Vagina (tissue), 2 donors: Measurements from ENCODE around the gene KCNK10. TPM values are rescaled to one million over a fixed set of nuclear protein-coding genes. Genes with fewer than 3 reads are reported as not detected.

ENCODE experiments used
- DNase-seq, 2 donors: peaks; one replicate each; pipeline ENCODE4 v3.0.0-alpha.2; 2017; ENCODE audit errors: extremely low spot score in 2 of 2
- H3K27ac ChIP-seq: fragments of 200-600 bp; sonication (generic); one replicate; pipeline ENCODE4 v1.5.1; 2019
- H3K27me3 ChIP-seq: fragments of 200-600 bp; sonication (generic); one replicate; pipeline ENCODE4 v1.5.1; 2019
- H3K36me3 ChIP-seq, 2 donors: fragments of 200-600 bp; sonication (generic); one replicate each; pipeline ENCODE4 v1.5.1; 2017 to 2019
- H3K4me1 ChIP-seq: fragments of 200-600 bp; sonication (generic); one replicate; pipeline ENCODE4 v1.5.1; 2019
- H3K4me3 ChIP-seq, 2 donors: fragments of 200-600 bp; sonication (generic); 1 replicate in 1 of 2; 2 replicates in 1 of 2; pipeline ENCODE4 v1.5.1; 2016 to 2019
- H3K9me3 ChIP-seq: fragments of 200-600 bp; sonication (generic); one replicate; pipeline ENCODE4 v1.5.1; 2019
- POLR2A ChIP-seq, 2 donors: fragments of 450-650 bp; IDR thresholded peaks; one replicate each; pipeline ENCODE4 v1.6.1; 2017; ENCODE audit warnings: antibody characterized with exemption in 2 of 2, mild to moderate bottlenecking in 2 of 2, moderate library complexity in 2 of 2
- POLR2AphosphoS5 ChIP-seq, 2 donors: sonication (generic); formaldehyde crosslinking; IDR thresholded peaks; one replicate each; pipeline ENCODE4 v1.9.0; 2017; ENCODE audit warnings: antibody characterized with exemption in 2 of 2, mild to moderate bottlenecking in 2 of 2, low read depth in 1 of 2; ENCODE audit not compliant: insufficient read depth in 1 of 2
- intact Hi-C: fragments of 100-400 bp; cut with DNase I; formaldehyde crosslinking; loops from one replicate; pipeline ENCODE4 v1.15.1; 2023
- total RNA-seq: library from RNA; depleted of rRNA; stranded (reverse); fragments of >200 nt; gene quantifications from one replicate; pipeline ENCODE4 v1.2.3, GENCODE V29; 2016
- TF ChIP-seq, protein P1 (sequence below), 3 experiments: fragments of 450-650 bp in 2 of 3; fragments of 200-600 bp in 1 of 3; sonication (generic) in 1 of 3; IDR thresholded peaks; one replicate each; pipeline ENCODE4 v1.5.1; 2017 to 2019; ENCODE audit warnings: antibody characterized with exemption in 3 of 3, mild to moderate bottlenecking in 2 of 3, moderate library complexity in 2 of 3

KCNK10 gene
- total RNA-seq, 1 donor from 2014 or later = 0.25 TPM

DNA sequence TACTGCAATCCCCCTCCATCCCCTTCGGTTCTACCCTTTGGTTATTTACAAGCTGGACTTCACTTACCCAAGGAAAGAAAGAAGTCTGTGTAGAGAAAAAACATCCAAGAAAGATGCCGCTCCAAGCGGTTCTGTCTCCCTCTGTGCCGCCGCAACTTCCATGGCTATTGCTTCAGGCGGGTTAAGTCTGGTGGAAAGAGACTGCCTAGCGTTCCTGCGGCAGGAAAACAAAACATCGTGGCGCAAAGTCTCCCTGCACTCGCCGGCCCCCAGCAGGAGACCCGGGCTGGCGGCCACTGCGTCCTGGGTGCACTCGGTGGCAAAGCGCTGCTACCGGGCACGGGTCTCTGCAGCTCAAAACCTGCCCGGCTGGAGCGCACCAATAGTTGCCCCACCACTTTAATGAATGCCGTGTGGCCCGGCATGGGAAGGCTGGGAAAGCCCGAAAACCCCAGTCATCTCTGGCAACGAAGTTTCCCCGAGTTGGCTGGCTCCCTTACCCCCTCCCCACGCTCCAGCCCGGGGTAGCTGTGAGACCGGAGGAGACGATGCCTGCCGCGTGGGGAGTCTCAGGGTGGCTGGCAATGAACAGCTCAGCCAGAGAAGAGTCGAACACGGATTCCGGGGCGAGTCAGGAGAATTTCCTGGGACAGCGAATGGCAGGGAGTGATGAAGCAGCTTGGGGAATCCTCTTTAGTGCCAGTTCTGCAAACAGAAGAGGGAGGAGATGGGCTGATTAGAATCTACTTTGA, 3.5 kb upstream of the KCNK10 start:
- no peak overlapping the region for H3K4me3 ChIP-seq
- intact Hi-C loops = no loop called here
- H3K27me3 ChIP-seq = no peaks in the 10 kb centered on the region

DNA sequence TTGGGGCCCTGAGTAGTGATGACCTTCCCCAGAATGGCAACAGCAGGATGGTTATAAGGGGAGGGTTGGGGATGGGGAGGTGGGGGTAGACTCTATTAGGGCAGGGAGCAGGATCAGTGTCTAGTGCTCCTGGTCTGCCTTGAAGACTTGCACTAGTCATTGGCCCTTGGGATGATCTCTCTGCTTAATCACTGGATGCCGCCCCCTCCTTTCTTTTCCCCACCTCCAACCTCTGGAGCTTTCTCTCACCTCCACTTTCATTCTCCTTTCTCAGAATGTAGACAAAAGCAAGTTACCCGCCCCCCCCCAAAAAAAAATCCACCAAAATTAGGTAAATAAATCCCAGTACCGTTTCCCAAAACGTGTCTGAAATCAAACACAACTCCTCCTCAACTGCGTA, 2.8 kb upstream of the KCNK10 start:
- Histone ChIP-seq H3K4me1 (peaks cover 15% of the 10 kb centered on the region), H3K9me3 (no peaks in the 10 kb centered on the region), H3K4me3 (no peak overlapping the region), H3K36me3 (no peaks in the 10 kb centered on the region), H3K27ac (no peak overlapping the region), H3K27me3 (no peaks in the 10 kb centered on the region)
- intact Hi-C loops = no loop called here
- no peak for DNase-seq
- TF ChIP-seq, protein P1, sequence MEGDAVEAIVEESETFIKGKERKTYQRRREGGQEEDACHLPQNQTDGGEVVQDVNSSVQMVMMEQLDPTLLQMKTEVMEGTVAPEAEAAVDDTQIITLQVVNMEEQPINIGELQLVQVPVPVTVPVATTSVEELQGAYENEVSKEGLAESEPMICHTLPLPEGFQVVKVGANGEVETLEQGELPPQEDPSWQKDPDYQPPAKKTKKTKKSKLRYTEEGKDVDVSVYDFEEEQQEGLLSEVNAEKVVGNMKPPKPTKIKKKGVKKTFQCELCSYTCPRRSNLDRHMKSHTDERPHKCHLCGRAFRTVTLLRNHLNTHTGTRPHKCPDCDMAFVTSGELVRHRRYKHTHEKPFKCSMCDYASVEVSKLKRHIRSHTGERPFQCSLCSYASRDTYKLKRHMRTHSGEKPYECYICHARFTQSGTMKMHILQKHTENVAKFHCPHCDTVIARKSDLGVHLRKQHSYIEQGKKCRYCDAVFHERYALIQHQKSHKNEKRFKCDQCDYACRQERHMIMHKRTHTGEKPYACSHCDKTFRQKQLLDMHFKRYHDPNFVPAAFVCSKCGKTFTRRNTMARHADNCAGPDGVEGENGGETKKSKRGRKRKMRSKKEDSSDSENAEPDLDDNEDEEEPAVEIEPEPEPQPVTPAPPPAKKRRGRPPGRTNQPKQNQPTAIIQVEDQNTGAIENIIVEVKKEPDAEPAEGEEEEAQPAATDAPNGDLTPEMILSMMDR (IDR thresholded peaks at IDR 0.05) = no peak
- TF ChIP-seq POLR2A (IDR thresholded peaks at IDR 0.05) = no peak
- no peak for TF ChIP-seq POLR2AphosphoS5 (IDR thresholded peaks at IDR 0.05; ENCODE audit: insufficient read depth in 1 of 2, low read depth in 1 of 2)

More for the DNA sequence above, 3.5 kb upstream of the KCNK10 start:
- Histone ChIP-seq H3K27ac (no peak overlapping the region), H3K36me3 (no peaks in the 10 kb centered on the region), H3K4me1 (peaks cover 15% of the 10 kb centered on the region), H3K9me3 (no peaks in the 10 kb centered on the region)
- no peak for DNase-seq
- TF ChIP-seq POLR2A (IDR thresholded peaks at IDR 0.05) (no peak), POLR2AphosphoS5 (IDR thresholded peaks at IDR 0.05; ENCODE audit: insufficient read depth in 1 of 2, low read depth in 1 of 2) (no peak)
- TF ChIP-seq, protein P1 (IDR thresholded peaks at IDR 0.05) = no peak

DNA sequence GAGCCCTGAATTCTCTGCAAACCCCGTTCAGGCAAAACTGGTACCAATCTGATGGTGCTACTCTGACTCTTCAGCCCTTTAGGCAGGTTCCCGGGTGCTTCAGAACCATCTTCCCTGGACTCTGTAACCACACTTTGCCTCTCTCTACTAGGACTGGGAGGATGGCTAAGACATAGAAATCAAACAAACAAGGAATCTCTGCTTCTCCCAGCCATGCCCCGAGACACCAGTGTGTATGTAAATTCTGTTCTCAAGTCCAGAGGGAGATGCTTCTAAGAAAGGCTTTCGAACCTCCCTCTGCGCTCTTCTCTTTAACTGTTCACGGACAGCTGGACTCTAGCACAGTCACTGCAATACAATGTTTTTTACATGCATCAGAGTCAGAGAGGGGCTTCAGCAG, 1.9 kb upstream of the KCNK10 start:
- DNase-seq = no peak
- Histone ChIP-seq H3K36me3 (no peaks in the 10 kb centered on the region), H3K27me3 (no peaks in the 10 kb centered on the region), H3K9me3 (no peaks in the 10 kb centered on the region), H3K4me3 (no peak overlapping the region), H3K27ac (no peak overlapping the region), H3K4me1 (peaks cover 15% of the 10 kb centered on the region)
- intact Hi-C loops = no loop called here
- TF ChIP-seq, protein P1 (IDR thresholded peaks at IDR 0.05) = no peak
- no peak for TF ChIP-seq POLR2AphosphoS5 (IDR thresholded peaks at IDR 0.05; ENCODE audit: insufficient read depth in 1 of 2, low read depth in 1 of 2)
- no peak for TF ChIP-seq POLR2A (IDR thresholded peaks at IDR 0.05)

DNA sequence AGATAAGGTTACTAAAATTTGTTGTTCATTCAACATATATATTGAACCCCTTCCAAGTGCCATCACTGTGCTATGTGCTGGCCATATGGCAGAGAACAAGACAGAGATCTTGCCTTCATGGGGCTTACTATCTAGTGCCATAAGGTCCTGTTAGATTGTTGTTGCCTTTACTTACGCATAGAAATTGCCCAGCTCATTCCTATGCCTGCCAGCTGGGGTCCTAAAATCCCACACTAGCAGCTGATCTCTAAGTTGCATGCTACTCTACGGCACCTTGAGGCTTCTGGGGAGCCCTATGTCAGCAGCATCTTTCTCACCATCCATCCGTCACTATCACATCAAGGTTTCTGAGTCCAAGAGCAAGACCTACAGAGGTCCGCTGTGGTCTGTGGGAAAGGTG, 1.4 kb upstream of the KCNK10 start:
- Histone ChIP-seq H3K27ac (no peak overlapping the region), H3K4me3 (no peak overlapping the region), H3K4me1 (peaks cover 15% of the 10 kb centered on the region), H3K27me3 (no peaks in the 10 kb centered on the region), H3K9me3 (no peaks in the 10 kb centered on the region), H3K36me3 (no peaks in the 10 kb centered on the region)
- no peak for DNase-seq
- TF ChIP-seq, protein P1 (IDR thresholded peaks at IDR 0.05) = no peak
- no peak for TF ChIP-seq POLR2A (IDR thresholded peaks at IDR 0.05)
- no peak for TF ChIP-seq POLR2AphosphoS5 (IDR thresholded peaks at IDR 0.05; ENCODE audit: insufficient read depth in 1 of 2, low read depth in 1 of 2)
- intact Hi-C loops = no loop called here

DNA sequence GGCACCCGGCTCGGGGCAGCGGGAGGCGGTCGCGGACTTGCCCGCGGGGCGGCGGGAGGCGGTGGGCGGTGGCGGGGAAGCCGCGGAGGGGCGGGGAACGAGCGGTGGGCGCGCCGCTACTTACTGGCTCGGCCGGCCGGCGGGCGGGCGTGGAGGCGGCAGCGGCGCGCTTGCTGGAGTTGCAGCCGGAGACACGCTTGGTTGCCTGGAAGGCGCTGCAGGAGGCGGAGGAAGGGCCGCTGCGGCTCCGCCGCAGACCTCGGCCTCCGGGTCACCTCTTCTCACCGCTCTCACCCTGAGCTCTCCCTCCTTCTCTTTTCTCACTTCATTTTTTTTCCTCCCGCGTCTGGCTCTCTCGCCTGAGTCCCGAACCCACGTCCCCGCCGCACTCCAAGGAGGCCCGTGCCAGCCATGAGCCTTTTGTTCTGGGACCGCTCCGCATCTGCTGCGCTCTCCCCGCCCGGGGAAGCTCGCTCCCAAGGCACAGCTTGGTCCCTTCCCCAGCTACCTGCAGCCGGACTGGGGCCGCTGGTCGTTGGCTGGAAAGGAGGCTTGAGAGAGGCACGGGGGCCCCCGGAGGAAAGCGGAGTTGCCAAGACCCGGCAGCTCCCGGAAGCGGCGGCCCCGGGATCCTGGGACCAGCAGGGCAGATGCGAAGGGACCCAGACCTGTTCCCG, 592 bp upstream of the KCNK10 start:
- no peak for TF ChIP-seq POLR2A (IDR thresholded peaks at IDR 0.05)
- TF ChIP-seq, protein P1 (IDR thresholded peaks at IDR 0.05) = no peak
- TF ChIP-seq POLR2AphosphoS5 (IDR thresholded peaks at IDR 0.05; ENCODE audit: insufficient read depth in 1 of 2, low read depth in 1 of 2) = no peak
- peak overlapping the region; percentile 21 to 31 for H3K4me3 ChIP-seq
- H3K9me3 ChIP-seq = no peaks in the 10 kb centered on the region
- H3K36me3 ChIP-seq = no peaks in the 10 kb centered on the region
- H3K27ac ChIP-seq = no peak overlapping the region
- intact Hi-C loops = no loop called here
- no peaks in the 10 kb centered on the region for H3K27me3 ChIP-seq
- peaks cover 15% of the 10 kb centered on the region for H3K4me1 ChIP-seq
- DNase-seq = no peak
